Measurements from ENCODE around the gene ELP1. TPM values are rescaled to one million over a fixed set of nuclear protein-coding genes. Genes with fewer than 3 reads are reported as not detected.

Gene ELP1
- total and polyA plus RNA-seq, 2 of the 4 experiments (the other 2 are of a cell fraction): 20.0 to 43.2 TPM

DNA sequence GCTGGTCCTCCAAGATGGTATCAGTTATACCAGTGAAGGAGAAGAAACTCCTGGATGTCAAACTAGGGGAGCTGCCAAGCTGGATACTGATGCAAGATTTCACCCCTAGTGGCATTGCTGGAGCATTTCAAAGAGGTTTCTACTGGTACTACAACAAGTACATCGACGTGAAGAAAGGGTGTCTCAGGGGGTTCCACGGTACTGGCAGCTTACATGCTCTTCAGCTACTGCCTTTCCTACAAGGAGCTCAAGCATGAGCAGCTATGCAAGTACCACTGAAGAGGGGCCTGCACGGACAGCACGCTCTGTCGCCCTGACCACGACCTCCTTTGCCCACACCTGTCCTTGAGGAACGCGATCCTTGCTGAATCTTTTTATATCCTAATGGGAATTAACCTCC, 97.6 kb downstream of the ELP1 start:
- no peak overlapping the region for H2BK120ac ChIP-seq (ENCODE audit: low read depth, low read length)
- no peak for TF ChIP-seq FOS (IDR thresholded peaks at IDR 0.05; ENCODE audit: low read depth, low read length)
- TF ChIP-seq MAFK (IDR thresholded peaks at IDR 0.05; ENCODE audit: low read depth, low read length): no peak
- no peak for TF ChIP-seq MAZ (IDR thresholded peaks at IDR 0.05; ENCODE audit: borderline replicate concordance, low read depth, low read length)
- no peak for TF ChIP-seq MXI1 (IDR thresholded peaks at IDR 0.05; ENCODE audit: borderline replicate concordance, low read depth, low read length)
- TF ChIP-seq RFX5 (IDR thresholded peaks at IDR 0.05; ENCODE audit: low read depth, low read length): no peak
- TF ChIP-seq, protein P1, sequence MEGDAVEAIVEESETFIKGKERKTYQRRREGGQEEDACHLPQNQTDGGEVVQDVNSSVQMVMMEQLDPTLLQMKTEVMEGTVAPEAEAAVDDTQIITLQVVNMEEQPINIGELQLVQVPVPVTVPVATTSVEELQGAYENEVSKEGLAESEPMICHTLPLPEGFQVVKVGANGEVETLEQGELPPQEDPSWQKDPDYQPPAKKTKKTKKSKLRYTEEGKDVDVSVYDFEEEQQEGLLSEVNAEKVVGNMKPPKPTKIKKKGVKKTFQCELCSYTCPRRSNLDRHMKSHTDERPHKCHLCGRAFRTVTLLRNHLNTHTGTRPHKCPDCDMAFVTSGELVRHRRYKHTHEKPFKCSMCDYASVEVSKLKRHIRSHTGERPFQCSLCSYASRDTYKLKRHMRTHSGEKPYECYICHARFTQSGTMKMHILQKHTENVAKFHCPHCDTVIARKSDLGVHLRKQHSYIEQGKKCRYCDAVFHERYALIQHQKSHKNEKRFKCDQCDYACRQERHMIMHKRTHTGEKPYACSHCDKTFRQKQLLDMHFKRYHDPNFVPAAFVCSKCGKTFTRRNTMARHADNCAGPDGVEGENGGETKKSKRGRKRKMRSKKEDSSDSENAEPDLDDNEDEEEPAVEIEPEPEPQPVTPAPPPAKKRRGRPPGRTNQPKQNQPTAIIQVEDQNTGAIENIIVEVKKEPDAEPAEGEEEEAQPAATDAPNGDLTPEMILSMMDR (conservative IDR thresholded peaks at IDR 0.05; ENCODE audit: low read depth, low read length): no peak
- TF ChIP-seq RAD21 (IDR thresholded peaks at IDR 0.05; ENCODE audit: low read length): no peak
- TF ChIP-seq RCOR1 (IDR thresholded peaks at IDR 0.05; ENCODE audit: insufficient replicate concordance, low read length): no peak
- TF ChIP-seq, protein P2, sequence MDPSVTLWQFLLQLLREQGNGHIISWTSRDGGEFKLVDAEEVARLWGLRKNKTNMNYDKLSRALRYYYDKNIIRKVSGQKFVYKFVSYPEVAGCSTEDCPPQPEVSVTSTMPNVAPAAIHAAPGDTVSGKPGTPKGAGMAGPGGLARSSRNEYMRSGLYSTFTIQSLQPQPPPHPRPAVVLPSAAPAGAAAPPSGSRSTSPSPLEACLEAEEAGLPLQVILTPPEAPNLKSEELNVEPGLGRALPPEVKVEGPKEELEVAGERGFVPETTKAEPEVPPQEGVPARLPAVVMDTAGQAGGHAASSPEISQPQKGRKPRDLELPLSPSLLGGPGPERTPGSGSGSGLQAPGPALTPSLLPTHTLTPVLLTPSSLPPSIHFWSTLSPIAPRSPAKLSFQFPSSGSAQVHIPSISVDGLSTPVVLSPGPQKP (IDR thresholded peaks at IDR 0.05; ENCODE audit: borderline replicate concordance, low read depth, low read length): no peak
- no peak for TF ChIP-seq CEBPB (IDR thresholded peaks at IDR 0.05; ENCODE audit: low read depth, low read length)
- TF ChIP-seq POLR2A (IDR thresholded peaks at IDR 0.05; ENCODE audit: low read depth, low read length): no peak
- no peak for TF ChIP-seq BHLHE40 (IDR thresholded peaks at IDR 0.05; ENCODE audit: low read depth, low read length)
- TF ChIP-seq, protein P3, sequence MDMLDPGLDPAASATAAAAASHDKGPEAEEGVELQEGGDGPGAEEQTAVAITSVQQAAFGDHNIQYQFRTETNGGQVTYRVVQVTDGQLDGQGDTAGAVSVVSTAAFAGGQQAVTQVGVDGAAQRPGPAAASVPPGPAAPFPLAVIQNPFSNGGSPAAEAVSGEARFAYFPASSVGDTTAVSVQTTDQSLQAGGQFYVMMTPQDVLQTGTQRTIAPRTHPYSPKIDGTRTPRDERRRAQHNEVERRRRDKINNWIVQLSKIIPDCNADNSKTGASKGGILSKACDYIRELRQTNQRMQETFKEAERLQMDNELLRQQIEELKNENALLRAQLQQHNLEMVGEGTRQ (IDR thresholded peaks at IDR 0.05; ENCODE audit: low read depth, low read length): no peak
- no peak for TF ChIP-seq SMC3 (IDR thresholded peaks at IDR 0.05; ENCODE audit: low read depth, low read length)
- no peak for TF ChIP-seq NFE2L2 (IDR thresholded peaks at IDR 0.05; ENCODE audit: low read depth, low read length)
- in situ Hi-C loops (cut with MboI; ENCODE audit: low sequenced_read_pairs) (no loop called here), dilution Hi-C loops (cut with HindIII; ENCODE audit: low sequenced_read_pairs, unreplicated experiment) (no loop called here), intact Hi-C loops (cut with micrococcal nuclease) (no loop called here)
- no peaks in the 10 kb centered on the region for H3K4me1 ChIP-seq (ENCODE audit: control insufficient read depth, insufficient read depth, low read length)
- H3K36me3 ChIP-seq (ENCODE audit: control insufficient read depth, insufficient read depth, low read length): no peaks in the 10 kb centered on the region
- no peaks in the 10 kb centered on the region for H3K9me3 ChIP-seq (ENCODE audit: control insufficient read depth, insufficient read depth, low read length)
- DNase-seq: no peak
- no peak overlapping the region for H2BK15ac ChIP-seq (ENCODE audit: low read depth, low read length)
- H3K23ac ChIP-seq (ENCODE audit: low read depth, low read length): no peak overlapping the region
- ATAC-seq (ENCODE audit: low read depth): no peak
- H3K27me3 ChIP-seq (ENCODE audit: control insufficient read depth, insufficient read depth, low read length): no peaks in the 10 kb centered on the region; the same call in 1 of the 2 replicates
- H3K79me1 ChIP-seq (ENCODE audit: low read depth in 1 of 2, low read length in 2 of 2): no peaks in the 10 kb centered on the region
- H4K91ac ChIP-seq (ENCODE audit: insufficient read depth, low read depth, low read length): no peak overlapping the region
- no peak overlapping the region for H2AK9ac ChIP-seq (replicated peaks; ENCODE audit: low read depth, low read length, poor library complexity)
- H3K9me1 ChIP-seq (ENCODE audit: insufficient read depth, low read length): no peaks in the 10 kb centered on the region
- no peak overlapping the region for H3K9ac ChIP-seq (ENCODE audit: low read depth, low read length)
- BruUV-seq (replicated peaks): no TSS peak
- no peak overlapping the region for H3K56ac ChIP-seq (ENCODE audit: extremely low read depth, insufficient read depth, low read length)
- H4K8ac ChIP-seq (ENCODE audit: low read depth in 2 of 2, low read length in 2 of 2): no peak overlapping the region
- no peak overlapping the region for H3K4me3 ChIP-seq (ENCODE audit: insufficient read depth, low read depth, low read length)
- no peaks in the 10 kb centered on the region for H4K20me1 ChIP-seq (ENCODE audit: insufficient read depth, low read length)
- ChIA-PET POLR2A (ENCODE audit: unreplicated experiment) (no interaction called here), CTCF (interaction anchor here (0.8 kb wide), 1 partner anchor 59 kb away, joined by 3 read pairs; no protein-coding TSS in a partner anchor)
- H2AK5ac ChIP-seq (ENCODE audit: low read depth, low read length): no peak overlapping the region
- no peak overlapping the region for H3K27ac ChIP-seq (ENCODE audit: insufficient read depth, low read length)
- WGBS, 2 experiments (ENCODE audit: extremely low coverage in 2 of 2, insufficient read length in 1 of 2): no CpG with 5 or more reads among the region's 9 CpGs
- no peak overlapping the region for H2AFZ ChIP-seq (replicated peaks; ENCODE audit: low read length, poor library complexity)
- no peak overlapping the region for H3K14ac ChIP-seq (replicated peaks; ENCODE audit: low read depth, low read length)
- no peak overlapping the region for H3K4ac ChIP-seq (ENCODE audit: low read depth, low read length)
- no peak overlapping the region for H2BK5ac ChIP-seq (ENCODE audit: low read depth, low read length, poor library complexity, severe bottlenecking)
- H3K4me2 ChIP-seq (ENCODE audit: low read depth, low read length): no peak overlapping the region
- H4K5ac ChIP-seq (ENCODE audit: low read depth, low read length): no peak overlapping the region
- H3K18ac ChIP-seq (ENCODE audit: low read depth, low read length): no peak overlapping the region
- H2BK20ac ChIP-seq (ENCODE audit: low read depth, low read length): no peak overlapping the region
